ENCODE data around the gene NPLOC4. TPM values are rescaled to one million over a fixed set of nuclear protein-coding genes. Genes with fewer than 3 reads are reported as not detected.

Gene NPLOC4
- total and polyA plus RNA-seq, 2 donors (not counting 1 experiment from before 2014, with no cell fraction given) = 70.2 to 101 TPM

GRCh38 chr17:81529437-81529803 is 107.5 kb downstream of the NPLOC4 start:
- Histone ChIP-seq H3K36me3 (replicated peaks in 1 of 2; ENCODE audit: control extremely low read depth in 1 of 2, control insufficient read depth in 1 of 2, extremely low read depth in 1 of 2, insufficient read depth in 2 of 2, low read length in 1 of 2) (no peaks in the 10 kb centered on the region), H4K20me1 (ENCODE audit: control insufficient read depth, insufficient read depth, low read length, poor library complexity, severe bottlenecking) (peaks cover 10% of the 10 kb centered on the region), H2AFZ (ENCODE audit: insufficient read depth, low read depth, low read length, poor library complexity, severe bottlenecking) (no peak overlapping the region), H3K4me2 (replicated peaks; ENCODE audit: low read depth, low read length, poor library complexity, severe bottlenecking) (no peak overlapping the region), H3K9me3 (ENCODE audit: control extremely low read depth in 1 of 3, control insufficient read depth in 2 of 3, insufficient read depth in 1 of 3, low read length in 2 of 3) (peaks cover 0 to 11% (median 0%) of the 10 kb centered on the region in 3 donors), H3K27ac (ENCODE audit: low read length in 2 of 2) (no peak overlapping the region), H3K27me3 (replicated peaks in 1 of 4; ENCODE audit: control extremely low read depth in 1 of 4, control insufficient read depth in 3 of 4, insufficient read depth in 4 of 4, low read length in 3 of 4) (peaks cover 0 to 29% (median 2%) of the 10 kb centered on the region in 4 experiments), H3K4me1 (ENCODE audit: control insufficient read depth in 2 of 2, insufficient read depth in 2 of 2, low read length in 2 of 2) (peaks cover 7 to 12% of the 10 kb centered on the region in 2 donors), H3K79me2 (ENCODE audit: control insufficient read depth, insufficient read depth, low read length) (peaks cover 5% of the 10 kb centered on the region), H3K9ac (ENCODE audit: low read length) (no peak overlapping the region), H3K4me3 (ENCODE audit: control extremely low read depth in 1 of 5, extremely low read depth in 1 of 5, insufficient read depth in 1 of 5, low read depth in 2 of 5, low read length in 4 of 5) (no peak overlapping the region)
- no peak for TF ChIP-seq EZH2 (IDR thresholded peaks at IDR 0.05; ENCODE audit: borderline replicate concordance, insufficient read depth, low read depth, low read length, poor library complexity, severe bottlenecking)
- TF ChIP-seq CTCF (IDR thresholded peaks at IDR 0.05) = no peak
- intact Hi-C loops (cut with micrococcal nuclease) = no loop called here
- no peak overlapping the region for H3K4me3 Mint-ChIP-seq
- H3K9me3 Mint-ChIP-seq (ENCODE audit: insufficient read depth) = no peaks in the 10 kb centered on the region
- ChIA-PET POLR2A (interaction anchor here (0.8 kb wide), 1 partner anchor 12 kb away, joined by 3 read pairs; no protein-coding TSS in a partner anchor), CTCF (no interaction called here)
- DNase-seq = no peak
- ATAC-seq (ENCODE audit: low read depth) = no peak
- H3K27me3 Mint-ChIP-seq = no peaks in the 10 kb centered on the region
- no peak overlapping the region for H3K27ac Mint-ChIP-seq
- H3K4me1 Mint-ChIP-seq = peaks cover 10% of the 10 kb centered on the region
- 88% methylated on average over 6 of the region's 6 CpGs for WGBS (ENCODE audit: insufficient coverage)

DNA sequence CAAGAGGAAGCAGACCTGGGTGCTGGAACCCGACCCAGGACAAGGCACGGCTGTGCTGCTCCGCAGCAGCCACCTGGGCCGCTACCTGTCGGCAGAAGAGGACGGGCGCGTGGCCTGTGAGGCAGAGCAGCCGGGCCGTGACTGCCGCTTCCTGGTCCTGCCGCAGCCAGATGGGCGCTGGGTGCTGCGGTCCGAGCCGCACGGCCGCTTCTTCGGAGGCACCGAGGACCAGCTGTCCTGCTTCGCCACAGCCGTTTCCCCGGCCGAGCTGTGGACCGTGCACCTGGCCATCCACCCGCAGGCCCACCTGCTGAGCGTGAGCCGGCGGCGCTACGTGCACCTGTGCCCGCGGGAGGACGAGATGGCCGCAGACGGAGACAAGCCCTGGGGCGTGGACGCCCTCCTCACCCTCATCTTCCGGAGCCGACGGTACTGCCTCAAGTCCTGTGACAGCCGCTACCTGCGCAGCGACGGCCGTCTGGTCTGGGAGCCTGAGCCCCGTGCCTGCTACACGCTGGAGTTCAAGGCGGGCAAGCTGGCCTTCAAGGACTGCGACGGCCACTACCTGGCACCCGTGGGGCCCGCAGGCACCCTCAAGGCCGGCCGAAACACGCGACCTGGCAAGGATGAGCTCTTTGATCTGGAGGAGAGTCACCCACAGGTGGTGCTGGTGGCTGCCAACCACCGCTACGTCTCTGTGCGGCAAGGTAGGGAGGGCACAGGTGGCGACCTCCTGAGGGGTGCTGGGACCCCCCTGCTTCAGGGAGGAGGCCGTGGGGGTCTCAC is 108.1 kb downstream of the NPLOC4 start:
- Histone ChIP-seq H3K9ac (ENCODE audit: low read length) (no peak overlapping the region), H4K20me1 (ENCODE audit: control insufficient read depth, insufficient read depth, low read length, poor library complexity, severe bottlenecking) (peaks cover 16% of the 10 kb centered on the region), H2AFZ (ENCODE audit: insufficient read depth, low read depth, low read length, poor library complexity, severe bottlenecking) (no peak overlapping the region), H3K27me3 (replicated peaks in 1 of 4; ENCODE audit: control extremely low read depth in 1 of 4, control insufficient read depth in 3 of 4, insufficient read depth in 4 of 4, low read length in 3 of 4) (peaks cover 0 to 25% (median 2%) of the 10 kb centered on the region in 4 experiments), H3K36me3 (replicated peaks in 1 of 2; ENCODE audit: control extremely low read depth in 1 of 2, control insufficient read depth in 1 of 2, extremely low read depth in 1 of 2, insufficient read depth in 2 of 2, low read length in 1 of 2) (no peaks in the 10 kb centered on the region), H3K9me3 (ENCODE audit: control extremely low read depth in 1 of 3, control insufficient read depth in 2 of 3, insufficient read depth in 1 of 3, low read length in 2 of 3) (peaks cover 0 to 11% (median 0%) of the 10 kb centered on the region in 3 donors), H3K4me2 (replicated peaks; ENCODE audit: low read depth, low read length, poor library complexity, severe bottlenecking) (no peak overlapping the region), H3K27ac (ENCODE audit: low read length in 2 of 2) (no peak overlapping the region), H3K4me1 (ENCODE audit: control insufficient read depth in 2 of 2, insufficient read depth in 2 of 2, low read length in 2 of 2) (peaks cover 2 to 7% of the 10 kb centered on the region in 2 donors), H3K79me2 (ENCODE audit: control insufficient read depth, insufficient read depth, low read length) (peaks cover 10% of the 10 kb centered on the region), H3K4me3 (ENCODE audit: control extremely low read depth in 1 of 5, extremely low read depth in 1 of 5, insufficient read depth in 1 of 5, low read depth in 2 of 5, low read length in 4 of 5) (no peak overlapping the region)
- Mint-ChIP-seq H3K27ac (no peak overlapping the region), H3K4me1 (peaks cover 8% of the 10 kb centered on the region), H3K4me3 (no peak overlapping the region), H3K27me3 (no peaks in the 10 kb centered on the region), H3K9me3 (ENCODE audit: insufficient read depth) (no peaks in the 10 kb centered on the region)
- ChIA-PET POLR2A (interaction anchor here (0.6 to 0.7 kb wide), 2 partner anchors 173 to 181 kb away, joined by 3 read pairs; no protein-coding TSS in a partner anchor), CTCF (no interaction called here)
- TF ChIP-seq EZH2 (IDR thresholded peaks at IDR 0.05; ENCODE audit: borderline replicate concordance, insufficient read depth, low read depth, low read length, poor library complexity, severe bottlenecking) = no peak
- no peak for TF ChIP-seq CTCF (IDR thresholded peaks at IDR 0.05)
- intact Hi-C loops (cut with micrococcal nuclease) = no loop called here
- ATAC-seq (ENCODE audit: low read depth) (no peak), DNase-seq (no peak)
- 91% methylated on average over 61 of the region's 62 CpGs for WGBS (ENCODE audit: insufficient coverage)
